PC-9 (cell line): ENCODE data around the gene SLC22A3. TPM values are rescaled to one million over a fixed set of nuclear protein-coding genes. Genes with fewer than 3 reads are reported as not detected.

ENCODE experiments used
- BruUV-seq: library from RNA; stranded (reverse); fragments of 400-500 nt; replicated peaks from 2 replicates; lab custom pipeline; 2021; lab: Mats Ljungman, UMichigan
- CTCF ChIA-PET: fragments of 300-600 bp; sonication (Branson Sonifier 250); formaldehyde crosslinking; loops from one replicate; lab custom pipeline; 2022; ENCODE audit warnings: antibody characterized with exemption; lab: Charles Lee
- POLR2A ChIA-PET: fragments of 300-600 bp; sonication (Branson Sonifier 250); formaldehyde crosslinking; loops from one replicate; lab custom pipeline; 2022; ENCODE audit warnings: antibody characterized with exemption; ENCODE audit not compliant: unreplicated experiment; lab: Charles Lee
- DNase-seq, 2 experiments: peaks; one replicate each; pipeline versions ENCODE4 v3.0.0 to v3.0.0-alpha.2; 2015 to 2022; ENCODE audit warnings: mixed read lengths in 1 of 2
- H2AFZ ChIP-seq: fragments of 200-600 bp; sonication (generic); 2 replicates; pipeline ENCODE4 v1.8.1; 2017; ENCODE audit warnings: antibody characterized with exemption
- H3F3A ChIP-seq: fragments of 200-600 bp; sonication (generic); 2 replicates; pipeline ENCODE4 v1.8.1; 2017; ENCODE audit warnings: antibody characterized with exemption, mild to moderate bottlenecking, low read depth; ENCODE audit not compliant: insufficient read depth
- H3K27ac ChIP-seq: fragments of 200-600 bp; sonication (generic); 2 replicates; pipeline ENCODE4 v1.6.1; 2016; ENCODE audit warnings: mixed run types
- H3K27me3 ChIP-seq: fragments of 200-600 bp; sonication (generic); 2 replicates; pipeline ENCODE4 v1.6.1; 2016; ENCODE audit warnings: low read depth, mixed run types; ENCODE audit not compliant: insufficient read depth
- H3K36me3 ChIP-seq: fragments of 200-600 bp; sonication (generic); 2 replicates; pipeline ENCODE4 v1.6.1; 2016; ENCODE audit warnings: low read depth, mixed run types
- H3K4me1 ChIP-seq: fragments of 200-600 bp; sonication (generic); replicated peaks from 2 replicates; pipeline ENCODE4 v1.6.1; 2016; ENCODE audit warnings: mixed run types; ENCODE audit not compliant: insufficient read depth
- H3K4me2 ChIP-seq: fragments of 200-600 bp; sonication (generic); 2 replicates; pipeline ENCODE4 v1.6.1; 2017; ENCODE audit warnings: mixed run types
- H3K4me3 ChIP-seq: fragments of 200-600 bp; sonication (generic); 2 replicates; pipeline ENCODE4 v1.6.1; 2016; ENCODE audit warnings: mixed run types
- H3K79me2 ChIP-seq: fragments of 200-600 bp; sonication (generic); 2 replicates; pipeline ENCODE4 v1.6.1; 2017; ENCODE audit warnings: low read depth, mixed run types
- H3K9me2 ChIP-seq: fragments of 200-600 bp; sonication (generic); 2 replicates; pipeline ENCODE4 v1.8.1; 2017; ENCODE audit warnings: mild to moderate bottlenecking; ENCODE audit not compliant: insufficient read depth
- H3K9me3 ChIP-seq: fragments of 200-600 bp; sonication (generic); 2 replicates; pipeline ENCODE4 v1.8.1; 2016; ENCODE audit warnings: low read depth; ENCODE audit not compliant: insufficient read depth
- H4K20me1 ChIP-seq: fragments of 200-600 bp; sonication (generic); 2 replicates; pipeline ENCODE4 v1.8.1; 2017; ENCODE audit not compliant: insufficient read depth
- CTCF ChIP-seq: fragments of 200-600 bp; sonication (generic); conservative IDR thresholded peaks from 2 replicates; pipeline ENCODE4 v1.6.1; 2017; ENCODE audit warnings: mixed run types, antibody characterized with exemption, mild to moderate bottlenecking, moderate library complexity
- EZH2 ChIP-seq: fragments of 200-600 bp; sonication (generic); IDR thresholded peaks from 2 replicates; pipeline ENCODE4 v1.8.0; 2017; ENCODE audit warnings: antibody characterized with exemption, low read depth
- intact Hi-C: fragments of 100-400 bp; cut with micrococcal nuclease; formaldehyde crosslinking; loops from one replicate; pipeline ENCODE4 v1.10.0; 2022; ENCODE audit not compliant: unreplicated experiment
- total RNA-seq: library from RNA; stranded (reverse); gene quantifications from 2 replicates; pipeline ENCODE4 v1.2.3, GENCODE V29; 2021

Gene SLC22A3
- total RNA-seq, 1 experiment from 2014 or later: not detected

DNA sequence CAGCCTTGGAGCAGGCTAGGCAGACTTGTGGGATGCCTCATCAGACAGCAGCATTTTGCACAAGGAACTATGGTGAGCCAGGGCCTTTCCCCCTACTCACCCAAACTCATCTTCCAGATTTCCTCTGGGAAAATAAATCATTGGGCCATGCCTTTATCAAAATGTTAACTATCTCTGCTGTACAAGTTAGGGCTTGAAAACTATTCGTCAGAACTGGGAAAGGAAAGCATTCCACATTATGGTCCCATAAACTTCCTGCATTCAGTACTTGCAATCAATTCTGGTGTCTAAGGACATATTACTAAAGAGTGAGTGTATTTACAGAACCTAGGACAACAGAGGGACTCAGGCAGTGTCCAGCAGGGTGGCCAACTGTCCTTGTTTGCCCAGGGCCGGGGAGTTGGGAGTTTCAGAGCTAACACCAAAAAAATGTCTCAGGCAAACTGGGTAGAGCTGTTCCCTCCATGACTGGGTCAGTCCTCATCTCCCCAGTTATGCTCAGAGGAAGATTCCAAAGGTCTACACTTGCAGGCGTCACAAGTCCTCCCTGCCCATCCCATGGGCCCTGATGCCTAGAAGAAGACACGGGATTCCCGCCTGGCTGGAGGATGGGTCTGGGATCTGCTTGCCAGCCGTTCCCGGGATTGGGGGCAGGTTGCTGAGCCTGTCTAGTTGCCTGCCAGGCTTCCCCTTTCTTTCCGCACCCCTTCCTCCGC lies 72.2 kb downstream of the SLC22A3 start:
- intact Hi-C loops: no loop called here
- Histone ChIP-seq H3K79me2 (no peaks in the 10 kb centered on the region), H3K36me3 (no peaks in the 10 kb centered on the region), H3K4me2 (no peak overlapping the region), H3K9me3 (no peaks in the 10 kb centered on the region), H3K4me1 (peaks cover 12% of the 10 kb centered on the region), H3K9me2 (no peaks in the 10 kb centered on the region), H3K4me3 (no peak overlapping the region), H4K20me1 (no peaks in the 10 kb centered on the region), H3K27me3 (no peaks in the 10 kb centered on the region), H3F3A (no peaks in the 10 kb centered on the region), H2AFZ (no peak overlapping the region), H3K27ac (no peak overlapping the region)
- DNase-seq: no peak
- no TSS peak for BruUV-seq
- no peak for TF ChIP-seq EZH2
- TF ChIP-seq CTCF: no peak
- CTCF ChIA-PET: no interaction called here
- POLR2A ChIA-PET: no interaction called here

GRCh38 chr6:160420969-160421556 lies 72.9 kb downstream of the SLC22A3 start:
- Histone ChIP-seq H3K27ac (no peak overlapping the region), H3F3A (no peaks in the 10 kb centered on the region)
- CTCF ChIA-PET: no interaction called here

GRCh38 chr6:160421854-160422253 lies 73.7 kb downstream of the SLC22A3 start:
- POLR2A ChIA-PET: no interaction called here
- no TSS peak for BruUV-seq
- intact Hi-C loops: no loop called here
- Histone ChIP-seq H3K79me2 (no peaks in the 10 kb centered on the region), H4K20me1 (no peaks in the 10 kb centered on the region), H3K9me3 (no peaks in the 10 kb centered on the region), H3K9me2 (no peaks in the 10 kb centered on the region), H3F3A (no peaks in the 10 kb centered on the region), H3K36me3 (no peaks in the 10 kb centered on the region), H3K4me3 (no peak overlapping the region), H3K4me1 (peaks cover 12% of the 10 kb centered on the region), H3K27ac (no peak overlapping the region), H3K4me2 (no peak overlapping the region), H3K27me3 (no peaks in the 10 kb centered on the region), H2AFZ (no peak overlapping the region)
- DNase-seq: no peak
- CTCF ChIA-PET: no interaction called here
- TF ChIP-seq CTCF (no peak), EZH2 (no peak)

More at GRCh38 chr6:160420969-160421556, 72.9 kb downstream of the SLC22A3 start:
- Histone ChIP-seq H3K4me2 (no peak overlapping the region), H3K9me3 (no peaks in the 10 kb centered on the region), H3K4me1 (peaks cover 12% of the 10 kb centered on the region), H2AFZ (no peak overlapping the region), H3K27me3 (no peaks in the 10 kb centered on the region), H3K36me3 (no peaks in the 10 kb centered on the region), H3K4me3 (no peak overlapping the region), H3K9me2 (no peaks in the 10 kb centered on the region), H3K79me2 (no peaks in the 10 kb centered on the region), H4K20me1 (no peaks in the 10 kb centered on the region)
- no peak for DNase-seq
- no TSS peak for BruUV-seq
- POLR2A ChIA-PET: no interaction called here
- no peak for TF ChIP-seq EZH2
- no peak for TF ChIP-seq CTCF
- intact Hi-C loops: no loop called here
